22Rv1 (cell line): ENCODE measurements around the gene NMT2.
A peak's percentile ranks its signal among the peaks of the same experiment; 100 is the strongest.

ENCODE experiments used
- H3K27ac ChIP-seq: fragments of 450-650 bp; 2 replicates; pipeline ENCODE4 v1.5.1; 2017
- ZFX ChIP-seq: fragments of 450-650 bp; IDR thresholded peaks from 2 replicates; pipeline ENCODE4 v1.6.1; 2017; ENCODE audit warnings: antibody characterized with exemption, borderline replicate concordance
- TF ChIP-seq, protein P1 (sequence below): fragments of 450-650 bp; IDR thresholded peaks from 2 replicates; pipeline ENCODE4 v1.5.1; 2017; ENCODE audit warnings: mild to moderate bottlenecking

Gene NMT2

DNA sequence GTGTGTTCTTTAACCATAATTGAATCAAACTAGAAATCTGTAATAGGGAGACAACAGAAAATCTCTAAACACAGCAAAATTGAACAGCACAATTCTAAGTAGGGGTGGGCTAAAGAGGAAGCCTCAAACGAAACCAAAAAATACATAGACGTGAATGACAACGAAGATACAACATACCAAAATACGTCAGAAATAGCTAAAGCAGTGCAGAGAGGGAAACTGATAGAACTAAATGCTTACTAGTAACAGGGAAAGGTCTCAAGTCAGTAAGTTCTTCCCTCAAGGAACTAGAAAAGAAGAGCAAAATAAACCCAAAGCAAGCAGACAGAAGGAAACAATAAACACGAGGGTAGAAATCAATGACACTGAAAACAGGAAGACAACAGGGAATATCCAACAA, 52.3 kb downstream of the NMT2 start:
- no peak for TF ChIP-seq ZFX
- TF ChIP-seq, protein P1, sequence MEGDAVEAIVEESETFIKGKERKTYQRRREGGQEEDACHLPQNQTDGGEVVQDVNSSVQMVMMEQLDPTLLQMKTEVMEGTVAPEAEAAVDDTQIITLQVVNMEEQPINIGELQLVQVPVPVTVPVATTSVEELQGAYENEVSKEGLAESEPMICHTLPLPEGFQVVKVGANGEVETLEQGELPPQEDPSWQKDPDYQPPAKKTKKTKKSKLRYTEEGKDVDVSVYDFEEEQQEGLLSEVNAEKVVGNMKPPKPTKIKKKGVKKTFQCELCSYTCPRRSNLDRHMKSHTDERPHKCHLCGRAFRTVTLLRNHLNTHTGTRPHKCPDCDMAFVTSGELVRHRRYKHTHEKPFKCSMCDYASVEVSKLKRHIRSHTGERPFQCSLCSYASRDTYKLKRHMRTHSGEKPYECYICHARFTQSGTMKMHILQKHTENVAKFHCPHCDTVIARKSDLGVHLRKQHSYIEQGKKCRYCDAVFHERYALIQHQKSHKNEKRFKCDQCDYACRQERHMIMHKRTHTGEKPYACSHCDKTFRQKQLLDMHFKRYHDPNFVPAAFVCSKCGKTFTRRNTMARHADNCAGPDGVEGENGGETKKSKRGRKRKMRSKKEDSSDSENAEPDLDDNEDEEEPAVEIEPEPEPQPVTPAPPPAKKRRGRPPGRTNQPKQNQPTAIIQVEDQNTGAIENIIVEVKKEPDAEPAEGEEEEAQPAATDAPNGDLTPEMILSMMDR = no peak

DNA sequence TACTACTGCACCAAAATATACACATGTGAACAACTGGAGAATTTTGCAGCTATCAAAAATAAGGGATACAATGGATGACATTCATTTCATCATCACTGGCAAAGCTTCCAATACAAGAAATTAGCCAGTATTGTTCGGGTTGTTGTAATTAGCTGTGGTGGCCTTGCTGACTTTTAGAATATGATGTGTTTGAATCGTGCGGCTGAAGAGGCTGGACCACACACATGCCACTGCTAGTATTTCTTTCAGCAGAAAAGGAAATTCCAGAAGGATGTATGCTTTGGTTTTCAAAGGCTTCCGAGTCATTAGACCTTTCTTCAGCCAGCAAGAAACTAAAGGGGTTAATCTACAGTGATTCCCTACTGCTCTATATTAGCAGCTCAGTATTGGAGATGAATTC, 54.7 kb downstream of the NMT2 start:
- H3K27ac ChIP-seq = no peak overlapping the region
- no peak for TF ChIP-seq ZFX
- TF ChIP-seq, protein P1 = no peak

More for the DNA sequence above, 52.3 kb downstream of the NMT2 start:
- no peak overlapping the region for H3K27ac ChIP-seq

DNA sequence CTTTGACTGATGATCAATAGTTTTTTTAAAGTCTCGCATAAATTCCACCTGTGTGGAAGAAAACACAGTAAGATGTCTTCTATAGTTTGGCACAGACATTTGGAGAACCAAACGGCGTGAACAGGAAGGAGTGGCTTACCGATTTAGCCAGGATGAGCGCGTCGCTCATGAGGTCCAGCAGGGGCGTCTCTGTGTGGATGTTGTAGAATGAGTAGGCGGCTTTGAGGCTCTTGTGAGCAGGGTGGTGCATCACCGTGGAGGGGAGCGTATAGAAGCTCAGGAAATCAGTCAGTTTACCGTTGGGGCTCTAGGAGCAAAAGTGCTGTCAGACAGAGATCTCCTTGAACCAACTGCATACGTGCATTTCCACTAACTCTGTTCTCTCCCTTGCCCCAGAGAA, 55.8 kb downstream of the NMT2 start:
- no peak overlapping the region for H3K27ac ChIP-seq
- TF ChIP-seq, protein P1 = no peak
- TF ChIP-seq ZFX = no peak

DNA sequence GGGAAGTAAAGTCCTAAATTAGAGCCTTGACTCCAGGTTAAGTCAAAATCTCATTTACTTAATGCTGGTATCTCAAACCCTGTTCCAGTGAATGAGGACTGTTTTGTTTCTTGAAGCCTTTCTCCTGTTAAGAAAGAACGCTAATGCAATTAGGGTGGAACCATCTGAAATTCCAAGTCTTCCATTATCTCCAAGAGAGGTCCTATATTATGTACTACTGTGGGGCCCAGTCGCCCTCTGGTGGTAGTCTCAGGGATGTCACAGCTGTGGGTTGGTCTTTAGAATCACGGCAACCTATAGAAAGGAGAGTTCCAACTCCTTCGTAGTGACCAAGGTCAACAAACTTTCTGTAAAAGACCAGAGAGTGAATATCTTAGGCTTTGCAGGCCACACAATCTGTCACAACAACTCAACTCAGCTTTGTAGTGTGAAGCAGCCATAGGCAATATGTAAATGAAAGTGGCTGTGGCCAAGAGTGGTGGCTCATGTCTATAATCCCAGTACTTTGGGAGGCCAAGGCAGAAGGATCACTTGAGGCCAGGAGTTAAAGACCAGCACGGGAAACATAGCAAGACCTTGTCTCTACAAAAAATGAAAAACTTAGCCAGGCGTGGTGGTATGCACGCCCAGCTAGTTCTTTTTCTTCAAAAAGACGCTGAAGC, 62.0 kb downstream of the NMT2 start:
- TF ChIP-seq, protein P1 = peak; percentile 96
- no peak for TF ChIP-seq ZFX

DNA sequence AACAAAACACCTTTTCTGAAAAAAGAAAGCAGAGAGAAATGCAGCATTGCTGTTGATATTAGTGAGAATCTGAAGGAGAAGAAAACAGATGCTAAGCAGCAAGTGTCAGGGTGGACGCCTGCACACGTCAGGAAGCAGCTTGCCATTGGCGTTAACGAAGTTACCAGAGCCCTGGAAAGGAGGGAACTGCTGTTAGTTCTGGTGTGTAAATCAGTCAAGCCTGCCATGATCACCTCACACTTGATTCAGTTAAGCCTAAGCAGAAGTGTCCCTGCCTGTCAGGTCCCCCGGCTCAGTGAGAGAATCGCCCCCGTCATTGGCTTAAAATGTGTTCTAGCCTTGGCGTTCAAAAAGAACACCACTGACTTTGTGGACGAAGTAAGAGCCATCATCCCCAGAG, 65.0 kb downstream of the NMT2 start:
- no peak overlapping the region for H3K27ac ChIP-seq
- no peak for TF ChIP-seq ZFX
- TF ChIP-seq, protein P1 = no peak

More for the DNA sequence above, 62.0 kb downstream of the NMT2 start:
- H3K27ac ChIP-seq = no peak overlapping the region

DNA sequence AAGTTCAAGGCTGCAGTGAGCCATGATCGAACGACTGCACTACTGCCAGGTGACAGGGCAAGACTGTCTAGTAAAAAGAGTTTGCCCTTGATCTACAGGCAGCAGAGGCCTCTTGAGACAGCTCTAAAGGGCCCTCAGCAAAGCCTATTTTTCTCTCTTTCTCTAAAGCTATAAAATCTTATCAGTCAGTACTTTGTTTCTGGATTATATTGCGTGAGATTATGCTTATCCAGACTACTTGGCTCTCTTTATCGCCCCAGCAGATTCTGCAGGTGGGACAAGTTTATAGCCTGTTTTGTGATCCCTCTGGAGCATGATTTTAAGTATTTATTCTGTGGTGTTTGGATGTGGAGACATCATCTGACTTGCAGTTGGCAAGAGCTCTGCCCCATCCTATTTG, 68.6 kb downstream of the NMT2 start:
- H3K27ac ChIP-seq = no peak overlapping the region

More for the DNA sequence above, 68.6 kb downstream of the NMT2 start:
- TF ChIP-seq, protein P1 = no peak
- TF ChIP-seq ZFX = no peak
